ENCODE data around the gene P2RY1. TPM values are rescaled to one million over a fixed set of nuclear protein-coding genes. Genes with fewer than 3 reads are reported as not detected.

P2RY1 gene
- total and polyA plus RNA-seq, 2 of the 4 experiments (the other 2 are of a cell fraction) = not detected

DNA sequence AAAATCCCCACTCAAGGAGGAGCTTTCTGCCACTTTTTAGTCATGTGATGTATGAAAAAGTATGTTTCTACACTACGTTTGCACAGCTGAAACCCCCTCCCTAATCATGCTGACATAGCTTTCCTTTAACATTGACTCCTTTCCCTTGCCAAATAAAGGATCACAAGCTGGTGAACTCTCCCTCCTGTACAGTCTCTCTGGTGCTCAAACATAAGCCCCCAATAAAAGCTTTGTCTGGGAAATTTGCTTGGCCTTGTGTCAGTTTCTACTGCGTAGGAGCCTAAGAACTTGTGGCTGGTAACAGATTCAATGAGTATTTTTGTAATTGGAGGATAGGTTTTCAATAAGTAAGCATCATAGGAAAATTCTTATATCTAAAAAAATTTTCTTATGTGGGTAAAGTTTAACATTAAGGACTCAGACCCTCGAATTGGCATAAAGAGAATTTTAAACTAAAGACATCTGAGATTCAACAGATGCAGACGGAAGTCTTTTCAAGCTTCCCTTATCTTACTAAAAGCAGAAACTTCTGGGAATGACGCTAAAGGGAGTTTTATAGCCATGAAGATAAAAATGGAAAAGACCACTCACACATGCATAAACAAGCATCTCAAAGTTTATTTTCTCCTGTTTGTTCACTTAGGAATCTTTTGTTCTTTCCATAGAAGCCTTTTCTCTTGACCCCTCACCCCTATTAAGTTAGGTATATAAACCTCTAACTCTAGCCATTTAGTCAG is 44.1 kb upstream of the P2RY1 start:
- H3K27ac ChIP-seq (ENCODE audit: insufficient read depth, low read length) = no peak overlapping the region
- ChIA-PET POLR2A (ENCODE audit: unreplicated experiment) (no interaction called here), CTCF (no interaction called here)
- BruUV-seq (replicated peaks) = no TSS peak
- in situ Hi-C loops (cut with MboI; ENCODE audit: low sequenced_read_pairs) = no loop called here
- H3K4ac ChIP-seq (ENCODE audit: low read depth, low read length) = no peak overlapping the region
- no peaks in the 10 kb centered on the region for H3K9me1 ChIP-seq (ENCODE audit: insufficient read depth, low read length)
- no peak overlapping the region for H2BK120ac ChIP-seq (ENCODE audit: low read depth, low read length)
- no peak overlapping the region for H3K4me3 ChIP-seq (ENCODE audit: insufficient read depth, low read depth, low read length)
- no peak overlapping the region for H2BK15ac ChIP-seq (ENCODE audit: low read depth, low read length)
- no peak overlapping the region for H2AK5ac ChIP-seq (ENCODE audit: low read depth, low read length)
- H2AFZ ChIP-seq (replicated peaks; ENCODE audit: low read length, poor library complexity) = no peak overlapping the region
- no peak overlapping the region for H3K4me2 ChIP-seq (ENCODE audit: low read depth, low read length)
- H3K9ac ChIP-seq (ENCODE audit: low read depth, low read length) = no peak overlapping the region
- intact Hi-C loops (cut with micrococcal nuclease) = no loop called here
- H3K4me1 ChIP-seq (ENCODE audit: control insufficient read depth, insufficient read depth, low read length) = no peaks in the 10 kb centered on the region
- no CpG with 5 or more reads among the region's 5 CpGs for WGBS, 2 experiments (ENCODE audit: extremely low coverage in 2 of 2, insufficient read length in 1 of 2)
- H3K56ac ChIP-seq (ENCODE audit: extremely low read depth, insufficient read depth, low read length) = no peak overlapping the region
- dilution Hi-C loops (cut with HindIII; ENCODE audit: low sequenced_read_pairs, unreplicated experiment) = no loop called here
- no peak overlapping the region for H4K8ac ChIP-seq (ENCODE audit: low read depth in 2 of 2, low read length in 2 of 2)
- H4K5ac ChIP-seq (ENCODE audit: low read depth, low read length) = no peak overlapping the region
- H2AK9ac ChIP-seq (replicated peaks; ENCODE audit: low read depth, low read length, poor library complexity) = no peak overlapping the region
- no peak overlapping the region for H4K91ac ChIP-seq (ENCODE audit: insufficient read depth, low read depth, low read length)
- no peak overlapping the region for H2BK5ac ChIP-seq (ENCODE audit: low read depth, low read length, poor library complexity, severe bottlenecking)
- DNase-seq (no peak), ATAC-seq (ENCODE audit: low read depth) (no peak)
- no peak overlapping the region for H3K18ac ChIP-seq (ENCODE audit: low read depth, low read length)
- no peaks in the 10 kb centered on the region for H3K9me3 ChIP-seq (ENCODE audit: control insufficient read depth, insufficient read depth, low read length)
- no peak overlapping the region for H3K14ac ChIP-seq (replicated peaks; ENCODE audit: low read depth, low read length)
- H3K36me3 ChIP-seq (ENCODE audit: control insufficient read depth, insufficient read depth, low read length) = no peaks in the 10 kb centered on the region
- H2BK20ac ChIP-seq (ENCODE audit: low read depth, low read length) = no peak overlapping the region
- TF ChIP-seq CEBPB (IDR thresholded peaks at IDR 0.05; ENCODE audit: low read depth, low read length) (no peak), RFX5 (IDR thresholded peaks at IDR 0.05; ENCODE audit: low read depth, low read length) (no peak), USF2 (IDR thresholded peaks at IDR 0.05; ENCODE audit: low read depth, low read length) (no peak), CTCF (conservative IDR thresholded peaks at IDR 0.05; ENCODE audit: low read depth, low read length) (no peak), SMC3 (IDR thresholded peaks at IDR 0.05; ENCODE audit: low read depth, low read length) (no peak), CHD1 (IDR thresholded peaks at IDR 0.05; ENCODE audit: low read depth, low read length) (no peak)
- TF ChIP-seq, protein P1, sequence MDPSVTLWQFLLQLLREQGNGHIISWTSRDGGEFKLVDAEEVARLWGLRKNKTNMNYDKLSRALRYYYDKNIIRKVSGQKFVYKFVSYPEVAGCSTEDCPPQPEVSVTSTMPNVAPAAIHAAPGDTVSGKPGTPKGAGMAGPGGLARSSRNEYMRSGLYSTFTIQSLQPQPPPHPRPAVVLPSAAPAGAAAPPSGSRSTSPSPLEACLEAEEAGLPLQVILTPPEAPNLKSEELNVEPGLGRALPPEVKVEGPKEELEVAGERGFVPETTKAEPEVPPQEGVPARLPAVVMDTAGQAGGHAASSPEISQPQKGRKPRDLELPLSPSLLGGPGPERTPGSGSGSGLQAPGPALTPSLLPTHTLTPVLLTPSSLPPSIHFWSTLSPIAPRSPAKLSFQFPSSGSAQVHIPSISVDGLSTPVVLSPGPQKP (IDR thresholded peaks at IDR 0.05; ENCODE audit: borderline replicate concordance, low read depth, low read length) = no peak
- no peak overlapping the region for H3K23ac ChIP-seq (ENCODE audit: low read depth, low read length)
- H3K27me3 ChIP-seq (ENCODE audit: control insufficient read depth, insufficient read depth, low read length) = no peaks in the 10 kb centered on the region
- no peaks in the 10 kb centered on the region for H4K20me1 ChIP-seq (ENCODE audit: insufficient read depth, low read length)
- no peaks in the 10 kb centered on the region for H3K79me1 ChIP-seq (ENCODE audit: low read depth in 1 of 2, low read length in 2 of 2)
